ENCODE data around the gene STAT1.

The STAT1 gene

GRCh38 chr2:191020221-191020741, 6.3 kb upstream of the STAT1 start:
- no peaks in the 10 kb centered on the region for H3K79me2 ChIP-seq (ENCODE audit: insufficient read depth, low read length)
- H3K9ac ChIP-seq (ENCODE audit: low read length) = peak overlapping the region; percentile 79
- H3K9me2 ChIP-seq (ENCODE audit: low read depth, low read length) = no peaks in the 10 kb centered on the region
- peak overlapping the region; percentile 73 for H3K4me2 ChIP-seq (ENCODE audit: low read length)
- no peaks in the 10 kb centered on the region for H3K27me3 ChIP-seq (ENCODE audit: insufficient read depth, low read length)
- TF ChIP-seq EZH2 (IDR thresholded peaks at IDR 0.05; ENCODE audit: borderline replicate concordance, low read length) (no peak), CTCF (IDR thresholded peaks at IDR 0.05; ENCODE audit: low read length) (no peak)
- H3K36me3 ChIP-seq (ENCODE audit: insufficient read depth, low read length) = no peaks in the 10 kb centered on the region
- peak overlapping the region; percentile 19 for H3K27ac ChIP-seq (ENCODE audit: low read depth, low read length, poor library complexity, severe bottlenecking)
- peaks cover 19% of the 10 kb centered on the region for H3K4me1 ChIP-seq (ENCODE audit: insufficient read depth, low read length, severe bottlenecking)
- H3K4me3 ChIP-seq (ENCODE audit: low read depth, low read length, poor library complexity, severe bottlenecking) = peak overlapping the region; percentile 68
- H3K9me3 ChIP-seq (ENCODE audit: low read length) = no peaks in the 10 kb centered on the region
- no peak overlapping the region; the same call in 1 of the 2 replicates for H2AFZ ChIP-seq (ENCODE audit: low read length)
- no peaks in the 10 kb centered on the region for H3F3A ChIP-seq (ENCODE audit: insufficient read depth, low read length)
- H4K20me1 ChIP-seq (ENCODE audit: insufficient read depth, low read length) = no peaks in the 10 kb centered on the region

- H3K27ac ChIP-seq (ENCODE audit: low read depth, low read length, poor library complexity, severe bottlenecking) = no peak overlapping the region
- no peaks in the 10 kb centered on the region for H3K79me2 ChIP-seq (ENCODE audit: insufficient read depth, low read length)
- peaks cover 23% of the 10 kb centered on the region for H3K4me1 ChIP-seq (ENCODE audit: insufficient read depth, low read length, severe bottlenecking)
- H3K4me3 ChIP-seq (ENCODE audit: low read depth, low read length, poor library complexity, severe bottlenecking) = peak overlapping the region; percentile 68
- no peaks in the 10 kb centered on the region; the same call in 1 of the 2 replicates for H3K36me3 ChIP-seq (ENCODE audit: insufficient read depth, low read length)
- no peaks in the 10 kb centered on the region for H3K9me3 ChIP-seq (ENCODE audit: low read length)
- peak overlapping the region; percentile 73 for H3K4me2 ChIP-seq (ENCODE audit: low read length)
- peak overlapping the region; percentile 79; the same call in 1 of the 2 replicates for H3K9ac ChIP-seq (ENCODE audit: low read length)
- no peaks in the 10 kb centered on the region for H3K27me3 ChIP-seq (ENCODE audit: insufficient read depth, low read length)
- no peaks in the 10 kb centered on the region for H3F3A ChIP-seq (ENCODE audit: insufficient read depth, low read length)
- no peaks in the 10 kb centered on the region for H4K20me1 ChIP-seq (ENCODE audit: insufficient read depth, low read length)
- no peak for TF ChIP-seq CTCF (IDR thresholded peaks at IDR 0.05; ENCODE audit: low read length)
- no peak for TF ChIP-seq EZH2 (IDR thresholded peaks at IDR 0.05; ENCODE audit: borderline replicate concordance, low read length)
- no peak overlapping the region for H2AFZ ChIP-seq (ENCODE audit: low read length)
- H3K9me2 ChIP-seq (ENCODE audit: low read depth, low read length) = no peaks in the 10 kb centered on the region
Observed at GRCh38 chr2:191019376-191019775, 5.4 kb upstream of the STAT1 start.

GRCh38 chr2:191018643-191019119, 4.7 kb upstream of the STAT1 start:
- H4K20me1 ChIP-seq (ENCODE audit: insufficient read depth, low read length) = no peaks in the 10 kb centered on the region
- H3K79me2 ChIP-seq (ENCODE audit: insufficient read depth, low read length) = no peaks in the 10 kb centered on the region
- H3K9me3 ChIP-seq (ENCODE audit: low read length) = no peaks in the 10 kb centered on the region
- no peak overlapping the region for H3K9ac ChIP-seq (ENCODE audit: low read length)
- H3F3A ChIP-seq (ENCODE audit: insufficient read depth, low read length) = no peaks in the 10 kb centered on the region
- TF ChIP-seq EZH2 (IDR thresholded peaks at IDR 0.05; ENCODE audit: borderline replicate concordance, low read length) = no peak
- TF ChIP-seq CTCF (IDR thresholded peaks at IDR 0.05; ENCODE audit: low read length) = no peak
- H3K4me1 ChIP-seq (ENCODE audit: insufficient read depth, low read length, severe bottlenecking) = peaks cover 25% of the 10 kb centered on the region
- H3K9me2 ChIP-seq (ENCODE audit: low read depth, low read length) = no peaks in the 10 kb centered on the region
- no peak overlapping the region for H3K4me2 ChIP-seq (ENCODE audit: low read length)
- H3K36me3 ChIP-seq (ENCODE audit: insufficient read depth, low read length) = no peaks in the 10 kb centered on the region; the same call in 1 of the 2 replicates
- H3K4me3 ChIP-seq (ENCODE audit: low read depth, low read length, poor library complexity, severe bottlenecking) = no peak overlapping the region
- H3K27ac ChIP-seq (ENCODE audit: low read depth, low read length, poor library complexity, severe bottlenecking) = no peak overlapping the region
- H2AFZ ChIP-seq (ENCODE audit: low read length) = no peak overlapping the region
- no peaks in the 10 kb centered on the region for H3K27me3 ChIP-seq (ENCODE audit: insufficient read depth, low read length)

Data from OCI-LY1 (cell line).